SK-N-SH treated with all-trans-retinoic acid at 6 μM for 48 hours (cell line): Measurements from ENCODE around the gene ECEL1.

Experiments
- ATAC-seq: fragments of 200-7000 bp; cut with Tn5 transposase; 3 replicates; pipeline ENCODE4 v1.9.1; 2020; ENCODE audit warnings: mild to moderate bottlenecking, moderate library complexity
- BACH2 ChIP-seq: fragments of 250-450 bp; sonication (Bioruptor Pico); IDR thresholded peaks from 2 replicates; pipeline ENCODE4 v1.9.0; 2021; ENCODE audit warnings: mild to moderate bottlenecking, borderline replicate concordance
- CREB5 ChIP-seq: fragments of 250-450 bp; sonication (Bioruptor Pico); IDR thresholded peaks from 2 replicates; pipeline ENCODE4 v1.5.1; 2020; ENCODE audit warnings: low read depth, mild to moderate bottlenecking, moderate library complexity
- CSDC2 ChIP-seq: fragments of 250-450 bp; sonication (Bioruptor Pico); IDR thresholded peaks from 2 replicates; pipeline ENCODE4 v1.5.0; 2020; ENCODE audit warnings: mild to moderate bottlenecking, moderate library complexity
- CSRNP3 ChIP-seq: fragments of 250-450 bp; sonication (Bioruptor Pico); IDR thresholded peaks from 2 replicates; pipeline ENCODE4 v1.5.1; 2021; ENCODE audit warnings: mild to moderate bottlenecking, moderate library complexity
- ESRRG ChIP-seq: fragments of 250-450 bp; sonication (Bioruptor Pico); IDR thresholded peaks from 2 replicates; pipeline ENCODE4 v1.6.1; 2021; ENCODE audit warnings: mild to moderate bottlenecking
- GLIS3 ChIP-seq: fragments of 250-450 bp; sonication (Bioruptor Pico); IDR thresholded peaks from 2 replicates; pipeline ENCODE4 v1.5.0; 2020; ENCODE audit warnings: mild to moderate bottlenecking, moderate library complexity
- ISL1 ChIP-seq: fragments of 250-450 bp; sonication (Bioruptor Pico); IDR thresholded peaks from 2 replicates; pipeline ENCODE4 v2.1.2; 2022; ENCODE audit warnings: mild to moderate bottlenecking, moderate library complexity
- OSR1 ChIP-seq: fragments of 250-450 bp; sonication (Bioruptor Pico); IDR thresholded peaks from 2 replicates; pipeline ENCODE4 v1.8.0; 2022; ENCODE audit warnings: moderate library complexity, mild to moderate bottlenecking, inconsistent platforms
- PATZ1 ChIP-seq: fragments of 250-450 bp; sonication (Bioruptor Pico); IDR thresholded peaks from 2 replicates; pipeline ENCODE4 v1.8.0; 2020; ENCODE audit warnings: mild to moderate bottlenecking, moderate library complexity, borderline replicate concordance
- POU6F1 ChIP-seq: fragments of 250-450 bp; sonication (Bioruptor Pico); IDR thresholded peaks from 2 replicates; pipeline ENCODE4 v1.8.0; 2021; ENCODE audit warnings: low read depth, mild to moderate bottlenecking, moderate library complexity, borderline replicate concordance
- PPARA ChIP-seq: fragments of 250-450 bp; sonication (Bioruptor Pico); IDR thresholded peaks from 2 replicates; pipeline ENCODE4 v1.5.0; 2020; ENCODE audit warnings: mild to moderate bottlenecking, borderline replicate concordance
- SNAI2 ChIP-seq: fragments of 250-450 bp; sonication (Bioruptor Pico); IDR thresholded peaks from 2 replicates; pipeline ENCODE4 v1.5.0; 2020; ENCODE audit warnings: mild to moderate bottlenecking, moderate library complexity
- TCF4 ChIP-seq: fragments of 250-450 bp; sonication (Bioruptor Pico); IDR thresholded peaks from 2 replicates; pipeline ENCODE4 v1.8.0; 2021; ENCODE audit warnings: mild to moderate bottlenecking, moderate library complexity, borderline replicate concordance
- TOX ChIP-seq: fragments of 250-450 bp; sonication (Bioruptor Pico); IDR thresholded peaks from 2 replicates; pipeline ENCODE4 v1.8.0; 2021; ENCODE audit warnings: mild to moderate bottlenecking, moderate library complexity, borderline replicate concordance
- TSHZ2 ChIP-seq: fragments of 250-450 bp; sonication (Bioruptor Pico); IDR thresholded peaks from 2 replicates; pipeline ENCODE4 v1.5.0; 2020; ENCODE audit warnings: mild to moderate bottlenecking, moderate library complexity
- ZC3H10 ChIP-seq: fragments of 250-450 bp; sonication (Bioruptor Pico); IDR thresholded peaks from 2 replicates; pipeline ENCODE4 v1.5.1; 2021; ENCODE audit warnings: mild to moderate bottlenecking, moderate library complexity
- ZFP3 ChIP-seq: fragments of 250-450 bp; sonication (Bioruptor Pico); IDR thresholded peaks from 2 replicates; pipeline ENCODE4 v1.5.0; 2020; ENCODE audit warnings: mild to moderate bottlenecking, moderate library complexity
- ZFP30 ChIP-seq: fragments of 450-650 bp; formaldehyde crosslinking; IDR thresholded peaks from 2 replicates; pipeline ENCODE4 v1.5.0; 2022; ENCODE audit warnings: mild to moderate bottlenecking, moderate library complexity
- ZNF565 ChIP-seq: fragments of 450-650 bp; formaldehyde crosslinking; conservative IDR thresholded peaks from 2 replicates; pipeline ENCODE4 v1.5.0; 2020; ENCODE audit warnings: low read depth, mild to moderate bottlenecking, moderate library complexity
- ZNF70 ChIP-seq: fragments of 450-650 bp; formaldehyde crosslinking; IDR thresholded peaks from 2 replicates; pipeline ENCODE4 v1.5.0; 2020; ENCODE audit warnings: mild to moderate bottlenecking, moderate library complexity
- ZNF8 ChIP-seq: fragments of 450-650 bp; formaldehyde crosslinking; IDR thresholded peaks from 2 replicates; pipeline ENCODE4 v1.5.0; 2020; ENCODE audit warnings: mild to moderate bottlenecking, moderate library complexity

The ECEL1 gene

GRCh38 chr2:232535761-232536530 lies 48.3 kb upstream of the ECEL1 start:
- ATAC-seq = no peak
- no peak for TF ChIP-seq CREB5 (CRISPR knock-in tag)
- no peak for TF ChIP-seq ISL1 (CRISPR knock-in tag)
- TF ChIP-seq OSR1 (CRISPR knock-in tag) = no peak
- no peak for TF ChIP-seq ZNF70 (CRISPR knock-in tag)
- TF ChIP-seq GLIS3 (CRISPR knock-in tag) = no peak
- no peak for TF ChIP-seq PATZ1 (CRISPR knock-in tag)
- TF ChIP-seq ZFP3 (CRISPR knock-in tag) = no peak
- TF ChIP-seq ESRRG (CRISPR knock-in tag) = no peak
- TF ChIP-seq CSDC2 (CRISPR knock-in tag) = no peak
- TF ChIP-seq BACH2 (CRISPR knock-in tag) = no peak

GRCh38 chr2:232534940-232535651 lies 47.5 kb upstream of the ECEL1 start:
- TF ChIP-seq ZNF8 (CRISPR knock-in tag) = no peak
- no peak for TF ChIP-seq CSRNP3 (CRISPR knock-in tag)
- no peak for TF ChIP-seq ZNF565 (CRISPR knock-in tag)
- no peak for TF ChIP-seq ISL1 (CRISPR knock-in tag)
- no peak for TF ChIP-seq TOX (CRISPR knock-in tag)
- TF ChIP-seq ZFP3 (CRISPR knock-in tag) = no peak
- TF ChIP-seq CSDC2 (CRISPR knock-in tag) = no peak
- TF ChIP-seq ZNF70 (CRISPR knock-in tag) = no peak
- no peak for TF ChIP-seq PPARA
- TF ChIP-seq ZFP30 (CRISPR knock-in tag) = no peak
- no peak for TF ChIP-seq OSR1 (CRISPR knock-in tag)
- TF ChIP-seq POU6F1 (CRISPR knock-in tag) = no peak
- no peak for TF ChIP-seq ESRRG (CRISPR knock-in tag)
- no peak for TF ChIP-seq SNAI2 (CRISPR knock-in tag)
- TF ChIP-seq GLIS3 (CRISPR knock-in tag) = no peak
- TF ChIP-seq TSHZ2 (CRISPR knock-in tag) = no peak
- TF ChIP-seq CREB5 (CRISPR knock-in tag) = no peak
- no peak for TF ChIP-seq PATZ1 (CRISPR knock-in tag)
- no peak for TF ChIP-seq ZC3H10 (CRISPR knock-in tag)
- TF ChIP-seq TCF4 (CRISPR knock-in tag) = no peak

More at GRCh38 chr2:232534940-232535651, 47.5 kb upstream of the ECEL1 start:
- no peak for ATAC-seq
